K562 (cell line): ENCODE measurements around the gene SAMD13. TPM values are rescaled to one million over a fixed set of nuclear protein-coding genes. Genes with fewer than 3 reads are reported as not detected.

Experiments used
- ATAC-seq: fragments of 200-7000 bp; cut with Tn5 transposase; 3 replicates; pipeline ENCODE4 v1.9.1; 2020; ENCODE audit warnings: moderate library complexity
- BruUV-seq: library from RNA; stranded (reverse); fragments of 400-500 nt; replicated peaks from 2 replicates; lab custom pipeline; 2021; lab: Mats Ljungman, UMichigan
- CTCF ChIA-PET: fragments of 300-600 bp; formaldehyde crosslinking; extraction: SDS; loops from one replicate; lab custom pipeline; 2021; ENCODE audit warnings: low intra/inter-chr PET ratio; lab: Yijun Ruan, JAX
- POLR2A ChIA-PET: fragments of 300-600, 350-650 bp; sonication (Branson Sonifier 250); formaldehyde crosslinking; extraction: SDS; loops from one replicate; lab custom pipeline; 2021; ENCODE audit warnings: antibody characterized with exemption, inconsistent platforms; lab: Yijun Ruan, JAX
- DNase-seq, 4 experiments: peaks; one replicate each; pipeline versions ENCODE4 v3.0.0 to v3.0.0-alpha.2; 2011 to 2018; ENCODE audit warnings: low spot score in 3 of 4, mixed read lengths in 3 of 4; ENCODE audit errors: extremely low read depth in 1 of 4
- FAIRE-seq: peaks from 2 replicates; lab custom pipeline; 2011; peaks lifted over from hg19 to GRCh38; lab: Jason Lieb, UNC
- H2AFZ ChIP-seq: 2 replicates; pipeline ENCODE4 v1.6.0; 2011; ENCODE audit warnings: low read depth, low read length, control low read depth, inconsistent platforms
- H3K27ac ChIP-seq: fragments of 200-600 bp; 3 replicates; pipeline ENCODE4 v1.8.0; 2011; ENCODE audit warnings: low read depth, mild to moderate bottlenecking, control low read depth, inconsistent platforms, low read length, moderate library complexity, mixed read lengths; ENCODE audit errors: extremely low read depth
- H3K27me3 ChIP-seq, 2 experiments: fragments of 300-600 bp in 1 of 2; 2 replicates in 1 of 2; 3 replicates in 1 of 2; pipeline versions ENCODE4 v1.6.0 to v1.8.0; 2011; ENCODE audit warnings: inconsistent platforms in 2 of 2, low read length in 2 of 2, mild to moderate bottlenecking in 1 of 2, mixed read lengths in 1 of 2, moderate library complexity in 1 of 2; ENCODE audit not compliant: control insufficient read depth in 2 of 2, insufficient read depth in 2 of 2
- H3K36me3 ChIP-seq: fragments of 300-600 bp; 3 replicates; pipeline ENCODE4 v1.8.0; 2011; ENCODE audit warnings: mild to moderate bottlenecking, low read length, inconsistent platforms; ENCODE audit not compliant: control insufficient read depth, insufficient read depth
- H3K4me1 ChIP-seq, 2 experiments: fragments of 200-600 bp in 1 of 2; replicated peaks in 1 of 2; 2 replicates in 1 of 2; 3 replicates in 1 of 2; pipeline versions ENCODE4 v1.5.1 to v1.8.0; 2011; ENCODE audit warnings: inconsistent platforms in 2 of 2, low read length in 2 of 2, mild to moderate bottlenecking in 1 of 2, mixed read lengths in 1 of 2, moderate library complexity in 1 of 2; ENCODE audit not compliant: control insufficient read depth in 2 of 2, insufficient read depth in 2 of 2
- H3K4me2 ChIP-seq: 2 replicates; pipeline ENCODE4 v1.6.1; 2011; ENCODE audit warnings: low read length, control low read depth, inconsistent platforms, mixed read lengths; ENCODE audit not compliant: insufficient read depth
- H3K4me3 ChIP-seq: fragments of 200-600 bp; sonication (generic), shearing (Covaris generic); 2 replicates; pipeline ENCODE4 v1.5.1; 2016; ENCODE audit warnings: control low read depth, inconsistent platforms
- H3K79me2 ChIP-seq: fragments of 200-600 bp; 3 replicates; pipeline ENCODE4 v1.8.0; 2011; ENCODE audit warnings: low read length, inconsistent platforms; ENCODE audit not compliant: control insufficient read depth, insufficient read depth
- H3K9ac ChIP-seq, 2 experiments: 2 replicates each; pipeline versions ENCODE4 v1.6.0 to v1.6.1; 2011; ENCODE audit warnings: low read depth in 2 of 2, low read length in 2 of 2, control low read depth in 1 of 2, inconsistent platforms in 1 of 2, mild to moderate bottlenecking in 1 of 2, mixed read lengths in 1 of 2; ENCODE audit not compliant: insufficient read depth in 1 of 2
- H3K9me1 ChIP-seq: one replicate; pipeline ENCODE4 v1.6.0; 2011; ENCODE audit warnings: inconsistent platforms, mild to moderate bottlenecking, low read length, moderate library complexity; ENCODE audit not compliant: control insufficient read depth, insufficient read depth
- H3K9me3 ChIP-seq: replicated peaks from 2 replicates; pipeline ENCODE4 v1.5.1; 2011; ENCODE audit warnings: low read depth, low read length, inconsistent platforms; ENCODE audit not compliant: control insufficient read depth, insufficient read depth
- H4K20me1 ChIP-seq: replicated peaks from 2 replicates; pipeline ENCODE4 v1.6.1; 2011; ENCODE audit warnings: low read length, inconsistent platforms, mixed read lengths; ENCODE audit not compliant: control insufficient read depth, insufficient read depth
- ATF1 ChIP-seq, 2 experiments: fragments of 450-650 bp in 1 of 2; IDR thresholded peaks; 2 replicates each; pipeline ENCODE4 v1.6.1; 2016; ENCODE audit warnings: missing compliant biosample characterization in 1 of 2, missing genetic modification characterization in 1 of 2
- KDM2B ChIP-seq: fragments of 250-450 bp; sonication (Bioruptor Pico); IDR thresholded peaks from 2 replicates; pipeline ENCODE4 v1.8.0; 2021; ENCODE audit warnings: mild to moderate bottlenecking, moderate library complexity
- KLF16 ChIP-seq: IDR thresholded peaks from 2 replicates; pipeline ENCODE4 v1.6.1; 2016; ENCODE audit warnings: antibody characterized with exemption
- PBX2 ChIP-seq, 2 experiments: IDR thresholded peaks in 1 of 2; conservative IDR thresholded peaks in 1 of 2; 2 replicates each; pipeline ENCODE4 v1.6.1; 2016; ENCODE audit warnings: low read depth in 2 of 2, mild to moderate bottlenecking in 1 of 2, missing compliant biosample characterization in 1 of 2, missing genetic modification characterization in 1 of 2, moderate library complexity in 1 of 2
- RB1 ChIP-seq: fragments of 450-650 bp; IDR thresholded peaks from 2 replicates; pipeline ENCODE4 v1.6.1; 2017; ENCODE audit warnings: low read depth, mild to moderate bottlenecking
- RUNX1 ChIP-seq: sonication (generic); IDR thresholded peaks from 2 replicates; pipeline ENCODE4 v1.6.1; 2016; ENCODE audit warnings: antibody characterized with exemption, low read depth
- ZBED1 ChIP-seq: IDR thresholded peaks from 2 replicates; pipeline ENCODE4 v1.6.1; 2014
- WGBS: fragments of 100-300 bp; shearing (Covaris generic); methylation state at CpG from one replicate; pipeline ENCODE4 v1.1.6; 2016; ENCODE audit warnings: low coverage, mixed read lengths; ENCODE audit not compliant: insufficient coverage; ENCODE audit errors: missing lambda C conversion rate; 5-methylcytosine and 5-hydroxymethylcytosine counted together
- in situ Hi-C: fragments of 300-500 bp; cut with MboI; formaldehyde crosslinking; loops from 4 replicates; pipeline ENCODE4 v1.15.0; 2018; ENCODE audit warnings: inconsistent platforms, mixed read lengths
- intact Hi-C: fragments of 100-400 bp; cut with micrococcal nuclease; formaldehyde crosslinking; loops from 2 replicates; pipeline ENCODE4 v1.14.2; 2022
- polyA plus RNA-seq, 8 experiments: library from polyadenylated mRNA; depleted of rRNA in 4 of 8; stranded (reverse) in 5 of 8; unstranded in 3 of 8; fragments of >200 nt; fragmentation: Nextera tagmentation in 2 of 8; fragmentation: Illumina TruSeq in 1 of 8; extraction: Ambion mirVana in 2 of 8; extraction: Trizol in 1 of 8; gene quantifications; 2 replicates each; pipeline versions ENCODE4 v1.2.1 to v1.2.3, GENCODE V29; 2011 to 2014; ENCODE audit warnings: inconsistent platforms in 1 of 8, missing spikeins in 1 of 8
- total RNA-seq, 7 experiments: library from RNA; depleted of rRNA in 6 of 7; stranded (reverse); fragments of >200 nt in 6 of 7; fragmentation: Illumina TruSeq in 2 of 7; extraction: Trizol in 2 of 7; gene quantifications; 2 replicates each; pipeline versions ENCODE4 v1.2.1 to v1.2.3, GENCODE V29; 2011 to 2021; ENCODE audit warnings: low replicate concordance in 1 of 7
- TF ChIP-seq, protein P1 (sequence below): fragments of 250-450 bp; sonication (Bioruptor Pico); IDR thresholded peaks from 2 replicates; pipeline ENCODE4 v1.9.0; 2021; ENCODE audit warnings: mild to moderate bottlenecking, inconsistent platforms
- TF ChIP-seq, protein P2 (sequence below): fragments of 250-450 bp; sonication (Bioruptor Pico); IDR thresholded peaks from 2 replicates; pipeline ENCODE4 v1.8.0; 2021; ENCODE audit warnings: mild to moderate bottlenecking, moderate library complexity

Gene SAMD13
- total and polyA plus RNA-seq, 9 of the 15 experiments (the other 6 are each of a cell fraction or from before 2014, with no cell fraction given): 0.78 to 2.7 (median 1.00) TPM

GRCh38 chr1:84368441-84368840 lies 66.9 kb downstream of the SAMD13 start:
- Histone ChIP-seq H3K9me1 (no peaks in the 10 kb centered on the region), H3K9me3 (no peaks in the 10 kb centered on the region), H4K20me1 (no peaks in the 10 kb centered on the region), H2AFZ (no peak overlapping the region), H3K27ac (no peak overlapping the region), H3K4me3 (no peak overlapping the region), H3K4me2 (no peak overlapping the region), H3K9ac (no peak overlapping the region), H3K4me1 (peaks cover 0 to 14% of the 10 kb centered on the region in 2 experiments; a peak in 2 of 5 replicates), H3K36me3 (no peaks in the 10 kb centered on the region), H3K27me3 (no peaks in the 10 kb centered on the region; a peak in 1 of 5 replicates), H3K79me2 (no peaks in the 10 kb centered on the region)
- no peak for DNase-seq
- intact Hi-C loops: no loop called here
- TF ChIP-seq KDM2B (CRISPR knock-in tag) (no peak), RB1 (no peak)
- TF ChIP-seq, protein P1, sequence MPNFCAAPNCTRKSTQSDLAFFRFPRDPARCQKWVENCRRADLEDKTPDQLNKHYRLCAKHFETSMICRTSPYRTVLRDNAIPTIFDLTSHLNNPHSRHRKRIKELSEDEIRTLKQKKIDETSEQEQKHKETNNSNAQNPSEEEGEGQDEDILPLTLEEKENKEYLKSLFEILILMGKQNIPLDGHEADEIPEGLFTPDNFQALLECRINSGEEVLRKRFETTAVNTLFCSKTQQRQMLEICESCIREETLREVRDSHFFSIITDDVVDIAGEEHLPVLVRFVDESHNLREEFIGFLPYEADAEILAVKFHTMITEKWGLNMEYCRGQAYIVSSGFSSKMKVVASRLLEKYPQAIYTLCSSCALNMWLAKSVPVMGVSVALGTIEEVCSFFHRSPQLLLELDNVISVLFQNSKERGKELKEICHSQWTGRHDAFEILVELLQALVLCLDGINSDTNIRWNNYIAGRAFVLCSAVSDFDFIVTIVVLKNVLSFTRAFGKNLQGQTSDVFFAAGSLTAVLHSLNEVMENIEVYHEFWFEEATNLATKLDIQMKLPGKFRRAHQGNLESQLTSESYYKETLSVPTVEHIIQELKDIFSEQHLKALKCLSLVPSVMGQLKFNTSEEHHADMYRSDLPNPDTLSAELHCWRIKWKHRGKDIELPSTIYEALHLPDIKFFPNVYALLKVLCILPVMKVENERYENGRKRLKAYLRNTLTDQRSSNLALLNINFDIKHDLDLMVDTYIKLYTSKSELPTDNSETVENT (CRISPR knock-in tag): no peak
- 7% methylated on average over 5 of the region's 5 CpGs for WGBS
- no TSS peak for BruUV-seq
- ATAC-seq: peak; percentile 50; the same call in 1 of the 3 replicates
- CTCF ChIA-PET: no interaction called here
- POLR2A ChIA-PET: no interaction called here
- in situ Hi-C loops: no loop called here
- no peak for FAIRE-seq

DNA sequence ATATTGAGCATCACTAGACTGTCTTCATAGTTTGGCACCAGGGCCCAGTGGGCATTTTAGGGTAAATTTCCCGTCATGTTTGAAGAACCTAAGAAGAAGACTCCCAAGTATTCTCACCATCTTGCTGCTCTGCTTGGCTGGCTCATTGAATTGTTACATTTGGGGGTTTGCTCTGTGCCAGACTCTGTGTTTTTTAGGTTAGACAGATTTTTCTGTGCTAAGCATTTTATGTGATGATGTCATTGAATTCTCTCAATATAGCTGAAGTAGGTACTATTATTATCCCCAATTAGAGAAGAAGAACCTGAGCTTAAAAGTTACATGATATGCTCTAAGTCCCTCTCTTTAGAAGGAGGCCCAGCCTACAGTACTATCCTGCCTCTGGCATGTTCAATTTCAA lies 68.8 kb downstream of the SAMD13 start:
- ChIA-PET POLR2A (interaction anchor here (0.6 kb wide), 1 partner anchor 13 kb away, joined by 3 read pairs; no protein-coding TSS in a partner anchor), CTCF (no interaction called here)
- no peak for DNase-seq
- peaks cover 0 to 12% of the 10 kb centered on the region in 2 experiments; a peak in 2 of 5 replicates for H3K4me1 ChIP-seq
- H3K36me3 ChIP-seq: no peaks in the 10 kb centered on the region
- H3K9me3 ChIP-seq: no peaks in the 10 kb centered on the region
- H3K9ac ChIP-seq: no peak overlapping the region
- 27% methylated on average over 1 of the region's 1 CpG for WGBS
- H3K27me3 ChIP-seq: no peaks in the 10 kb centered on the region
- no peak overlapping the region for H3K4me2 ChIP-seq
- intact Hi-C loops (no loop called here), in situ Hi-C loops (no loop called here)
- BruUV-seq: no TSS peak
- H3K9me1 ChIP-seq: no peaks in the 10 kb centered on the region
- FAIRE-seq: no peak
- H3K27ac ChIP-seq: no peak overlapping the region
- no peak for ATAC-seq
- no peak overlapping the region for H2AFZ ChIP-seq
- H3K4me3 ChIP-seq: no peak overlapping the region
- H4K20me1 ChIP-seq: no peaks in the 10 kb centered on the region
- no peaks in the 10 kb centered on the region for H3K79me2 ChIP-seq
- TF ChIP-seq PBX2 (CRISPR knock-in tag; IDR thresholded peaks at IDR 0.05; ENCODE audit: low read depth) (no peak), PBX2 (tag; conservative IDR thresholded peaks at IDR 0.05; ENCODE audit: low read depth) (no peak), RUNX1 (no peak), KLF16 (no peak), ZBED1 (no peak), ATF1 (CRISPR knock-in tag; IDR thresholded peaks at IDR 0.05) (no peak), ATF1 (tag; IDR thresholded peaks at IDR 0.05) (no peak)
- TF ChIP-seq, protein P2, sequence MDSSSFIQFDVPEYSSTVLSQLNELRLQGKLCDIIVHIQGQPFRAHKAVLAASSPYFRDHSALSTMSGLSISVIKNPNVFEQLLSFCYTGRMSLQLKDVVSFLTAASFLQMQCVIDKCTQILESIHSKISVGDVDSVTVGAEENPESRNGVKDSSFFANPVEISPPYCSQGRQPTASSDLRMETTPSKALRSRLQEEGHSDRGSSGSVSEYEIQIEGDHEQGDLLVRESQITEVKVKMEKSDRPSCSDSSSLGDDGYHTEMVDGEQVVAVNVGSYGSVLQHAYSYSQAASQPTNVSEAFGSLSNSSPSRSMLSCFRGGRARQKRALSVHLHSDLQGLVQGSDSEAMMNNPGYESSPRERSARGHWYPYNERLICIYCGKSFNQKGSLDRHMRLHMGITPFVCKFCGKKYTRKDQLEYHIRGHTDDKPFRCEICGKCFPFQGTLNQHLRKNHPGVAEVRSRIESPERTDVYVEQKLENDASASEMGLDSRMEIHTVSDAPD (CRISPR knock-in tag): no peak
